Caco-2 (cell line): ENCODE data around the gene TLL1. TPM values are rescaled to one million over a fixed set of nuclear protein-coding genes. Genes with fewer than 3 reads are reported as not detected.

Experiments
- BruUV-seq: library from RNA; stranded (reverse); fragments of 400-500 nt; replicated peaks from 2 replicates; lab custom pipeline; 2021; lab: Mats Ljungman, UMichigan
- CTCF ChIA-PET: fragments of 300-600 bp; sonication (Branson Sonifier 250); formaldehyde crosslinking; loops from one replicate; lab custom pipeline; 2022; ENCODE audit warnings: antibody characterized with exemption; lab: Charles Lee
- POLR2A ChIA-PET: fragments of 300-600 bp; sonication (Branson Sonifier 250); formaldehyde crosslinking; loops from one replicate; lab custom pipeline; 2022; ENCODE audit warnings: antibody characterized with exemption; lab: Charles Lee
- DNase-seq, 2 experiments: peaks; one replicate each; pipeline versions ENCODE4 v3.0.0 to v3.0.0-alpha.2; 2020 to 2022
- H3K27me3 ChIP-seq: replicated peaks from 2 replicates; pipeline ENCODE4 v1.6.0; 2011; ENCODE audit warnings: low read length; ENCODE audit not compliant: control insufficient read depth, insufficient read depth
- H3K36me3 ChIP-seq: 2 replicates; pipeline ENCODE4 v1.5.1; 2011; ENCODE audit warnings: low read length; ENCODE audit not compliant: control insufficient read depth, insufficient read depth
- H3K4me1 ChIP-seq: fragments of 250-450 bp; sonication (Bioruptor Pico); 2 replicates; pipeline ENCODE4 v1.5.1; 2020; ENCODE audit warnings: mild to moderate bottlenecking
- H3K4me3 ChIP-seq: 2 replicates; pipeline ENCODE4 v1.5.1; 2011; ENCODE audit warnings: low read depth, mild to moderate bottlenecking, control low read depth, low read length
- H3K9me3 ChIP-seq: fragments of 250-450 bp; sonication (Bioruptor Pico); 2 replicates; pipeline ENCODE4 v1.5.1; 2020; ENCODE audit warnings: mild to moderate bottlenecking, moderate library complexity
- H3K27ac Mint-ChIP-seq: one replicate; pipeline ENCODE4 v1.8.0; 2022; ENCODE audit warnings: mixed read lengths; ENCODE audit not compliant: unreplicated experiment
- H3K27me3 Mint-ChIP-seq: one replicate; pipeline ENCODE4 v1.8.0; 2022; ENCODE audit warnings: mixed read lengths; ENCODE audit not compliant: insufficient read depth, unreplicated experiment
- H3K36me3 Mint-ChIP-seq: one replicate; pipeline ENCODE4 v1.8.0; 2022; ENCODE audit warnings: mild to moderate bottlenecking, mixed read lengths; ENCODE audit not compliant: insufficient read depth, unreplicated experiment
- H3K4me1 Mint-ChIP-seq: one replicate; pipeline ENCODE4 v1.8.0; 2022; ENCODE audit warnings: low read depth, mixed read lengths; ENCODE audit not compliant: unreplicated experiment
- H3K4me3 Mint-ChIP-seq: one replicate; pipeline ENCODE4 v1.8.0; 2022; ENCODE audit warnings: mild to moderate bottlenecking, moderate library complexity, mixed read lengths; ENCODE audit not compliant: unreplicated experiment
- H3K9me3 Mint-ChIP-seq: one replicate; pipeline ENCODE4 v1.8.0; 2022; ENCODE audit warnings: mixed read lengths; ENCODE audit not compliant: unreplicated experiment
- CTCF ChIP-seq, 2 experiments: fragments of 200-600 bp in 1 of 2; IDR thresholded peaks; 1 replicate in 1 of 2; 2 replicates in 1 of 2; pipeline versions ENCODE4 v1.5.1 to v1.8.0; 2011 to 2022; ENCODE audit warnings: antibody characterized with exemption in 1 of 2, control low read depth in 1 of 2, inconsistent platforms in 1 of 2, low read depth in 1 of 2, low read length in 1 of 2, mild to moderate bottlenecking in 1 of 2, moderate library complexity in 1 of 2; ENCODE audit not compliant: insufficient read depth in 1 of 2, severe bottlenecking in 1 of 2, unreplicated experiment in 1 of 2
- intact Hi-C: fragments of 100-400 bp; cut with micrococcal nuclease; formaldehyde crosslinking; loops from one replicate; pipeline ENCODE4 v1.10.0; 2022; ENCODE audit not compliant: unreplicated experiment
- total RNA-seq: library from RNA; stranded (reverse); gene quantifications from 2 replicates; pipeline ENCODE4 v1.2.3, GENCODE V29; 2022

TLL1 gene
- total RNA-seq, 1 experiment from 2014 or later = 14.2 TPM

DNA sequence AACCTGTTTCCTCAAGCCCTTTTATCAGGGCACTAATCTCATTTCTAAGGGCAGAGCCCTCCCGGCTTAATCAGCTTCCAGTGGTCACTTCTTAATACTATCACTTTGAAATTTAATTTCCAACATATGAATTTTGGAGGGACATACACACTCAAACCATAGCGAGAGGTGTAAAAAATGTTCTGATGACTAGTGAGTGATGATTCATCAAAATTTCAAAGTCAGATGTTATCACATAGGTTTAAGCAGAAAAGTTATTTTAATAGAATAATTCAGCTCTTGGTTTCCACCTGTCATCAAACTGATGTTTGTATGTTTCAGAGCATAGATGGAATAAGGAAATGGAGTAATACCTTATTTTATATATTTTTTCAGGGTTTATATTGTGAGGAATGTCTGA lies 161.9 kb downstream of the TLL1 start:
- POLR2A ChIA-PET = no interaction called here
- no peak overlapping the region for H3K4me3 Mint-ChIP-seq
- H3K27ac Mint-ChIP-seq = no peak overlapping the region
- H3K36me3 Mint-ChIP-seq = no peaks in the 10 kb centered on the region
- CTCF ChIA-PET = no interaction called here
- H3K4me1 Mint-ChIP-seq = peaks cover 4% of the 10 kb centered on the region
- DNase-seq = no peak
- no peaks in the 10 kb centered on the region for H3K9me3 Mint-ChIP-seq
- Histone ChIP-seq H3K4me1 (no peaks in the 10 kb centered on the region), H3K4me3 (no peak overlapping the region), H3K9me3 (no peaks in the 10 kb centered on the region), H3K27me3 (no peaks in the 10 kb centered on the region), H3K36me3 (no peaks in the 10 kb centered on the region)
- H3K27me3 Mint-ChIP-seq = no peaks in the 10 kb centered on the region
- intact Hi-C loops = no loop called here
- no peak for TF ChIP-seq CTCF (IDR thresholded peaks at IDR 0.05; ENCODE audit: insufficient read depth in 1 of 2, low read depth in 1 of 2, low read length in 1 of 2, severe bottlenecking in 1 of 2, unreplicated experiment in 1 of 2)
- no TSS peak for BruUV-seq

GRCh38 chr4:166039822-166040221 lies 166.8 kb downstream of the TLL1 start:
- Histone ChIP-seq H3K27me3 (no peaks in the 10 kb centered on the region), H3K9me3 (no peaks in the 10 kb centered on the region), H3K4me1 (peaks cover 9% of the 10 kb centered on the region; the same call in 1 of the 2 replicates), H3K36me3 (no peaks in the 10 kb centered on the region), H3K4me3 (no peak overlapping the region)
- POLR2A ChIA-PET = no interaction called here
- H3K4me1 Mint-ChIP-seq = peaks cover 19% of the 10 kb centered on the region
- intact Hi-C loops = no loop called here
- BruUV-seq = no TSS peak
- CTCF ChIA-PET = no interaction called here
- peaks cover 6% of the 10 kb centered on the region for H3K36me3 Mint-ChIP-seq
- H3K27me3 Mint-ChIP-seq = no peaks in the 10 kb centered on the region
- DNase-seq = no peak
- no peaks in the 10 kb centered on the region for H3K9me3 Mint-ChIP-seq
- no peak overlapping the region for H3K4me3 Mint-ChIP-seq
- no peak overlapping the region for H3K27ac Mint-ChIP-seq
- no peak for TF ChIP-seq CTCF (IDR thresholded peaks at IDR 0.05; ENCODE audit: insufficient read depth in 1 of 2, low read depth in 1 of 2, low read length in 1 of 2, severe bottlenecking in 1 of 2, unreplicated experiment in 1 of 2)

GRCh38 chr4:166042510-166043055 lies 169.5 kb downstream of the TLL1 start:
- Mint-ChIP-seq H3K4me1 (peaks cover 19% of the 10 kb centered on the region), H3K9me3 (no peaks in the 10 kb centered on the region), H3K4me3 (peak overlapping the region; percentile 63), H3K27ac (peak overlapping the region; percentile 56), H3K27me3 (no peaks in the 10 kb centered on the region), H3K36me3 (peaks cover 6% of the 10 kb centered on the region)
- ChIA-PET CTCF (no interaction called here), POLR2A (no interaction called here)
- TF ChIP-seq CTCF (IDR thresholded peaks at IDR 0.05; ENCODE audit: insufficient read depth in 1 of 2, low read depth in 1 of 2, low read length in 1 of 2, severe bottlenecking in 1 of 2, unreplicated experiment in 1 of 2) = no peak
- Histone ChIP-seq H3K36me3 (no peaks in the 10 kb centered on the region), H3K4me3 (no peak overlapping the region), H3K27me3 (no peaks in the 10 kb centered on the region), H3K9me3 (no peaks in the 10 kb centered on the region), H3K4me1 (peaks cover 9% of the 10 kb centered on the region; the same call in 1 of the 2 replicates)
- peak in 1 of 2 experiments; percentile 7 for DNase-seq
- no TSS peak for BruUV-seq
- intact Hi-C loops = loop anchor here (1.0 to 2.0 kb wide), 2 partner anchors 59 to 168 kb away; no protein-coding TSS in a partner anchor
